H9 (cell line): ENCODE data around the gene B3GALT4. TPM values are rescaled to one million over a fixed set of nuclear protein-coding genes. Genes with fewer than 3 reads are reported as not detected.

Source experiments
- DNase-seq: peaks from one replicate; pipeline ENCODE4 v3.0.0-alpha.2; 2017
- H2AFZ ChIP-seq: one replicate; pipeline ENCODE4 v1.6.1; 2013; ENCODE audit warnings: mild to moderate bottlenecking, low read length, control low read depth, moderate library complexity
- H2AK5ac ChIP-seq: 2 replicates; pipeline ENCODE4 v1.6.1; 2013; ENCODE audit warnings: low read length, control low read depth, mixed read lengths; ENCODE audit not compliant: insufficient read length
- H2BK120ac ChIP-seq: one replicate; pipeline ENCODE4 v1.6.1; 2013; ENCODE audit warnings: low read depth, mild to moderate bottlenecking, low read length, control low read depth, inconsistent platforms; ENCODE audit not compliant: poor library complexity, severe bottlenecking
- H2BK12ac ChIP-seq: 2 replicates; pipeline ENCODE4 v1.6.1; 2013; ENCODE audit warnings: low read length, control low read depth, mixed read lengths, low read depth; ENCODE audit not compliant: insufficient read length
- H2BK15ac ChIP-seq: 2 replicates; pipeline ENCODE4 v1.6.1; 2013; ENCODE audit warnings: low read depth, low read length, control low read depth
- H2BK20ac ChIP-seq: one replicate; pipeline ENCODE4 v1.6.1; 2013; ENCODE audit warnings: low read depth, mild to moderate bottlenecking, low read length, control low read depth, inconsistent platforms; ENCODE audit not compliant: poor library complexity, severe bottlenecking
- H2BK5ac ChIP-seq: 2 replicates; pipeline ENCODE4 v1.6.1; 2013; ENCODE audit warnings: low read length, control low read depth, mixed read lengths; ENCODE audit not compliant: insufficient read length
- H3K14ac ChIP-seq: 2 replicates; pipeline ENCODE4 v1.6.1; 2013; ENCODE audit warnings: low read length, control low read depth; ENCODE audit not compliant: insufficient read depth
- H3K18ac ChIP-seq: 2 replicates; pipeline ENCODE4 v1.6.1; 2013; ENCODE audit warnings: low read depth, mild to moderate bottlenecking, mixed read lengths, low read length, control low read depth; ENCODE audit not compliant: insufficient read length
- H3K23ac ChIP-seq: 2 replicates; pipeline ENCODE4 v1.6.1; 2013; ENCODE audit warnings: low read length, control low read depth, mixed read lengths, low read depth; ENCODE audit not compliant: insufficient read length
- H3K23me2 ChIP-seq: 2 replicates; pipeline ENCODE4 v1.6.1; 2013; ENCODE audit warnings: low read depth, mild to moderate bottlenecking, mixed read lengths, low read length, control low read depth; ENCODE audit not compliant: insufficient read length, poor library complexity, severe bottlenecking
- H3K27ac ChIP-seq: 2 replicates; pipeline ENCODE4 v1.5.1; 2013; ENCODE audit warnings: low read length, control low read depth, mixed read lengths, low read depth; ENCODE audit not compliant: insufficient read length
- H3K27me3 ChIP-seq: 2 replicates; pipeline ENCODE4 v1.6.1; 2013; ENCODE audit warnings: low read length, control low read depth, inconsistent platforms; ENCODE audit not compliant: insufficient read depth
- H3K4ac ChIP-seq: 2 replicates; pipeline ENCODE4 v1.6.1; 2013; ENCODE audit warnings: low read depth, mild to moderate bottlenecking, control low read depth, inconsistent platforms, low read length, moderate library complexity
- H3K4me1 ChIP-seq: 2 replicates; pipeline ENCODE4 v1.6.1; 2013; ENCODE audit warnings: low read length, control low read depth, inconsistent platforms; ENCODE audit not compliant: insufficient read depth
- H3K4me2 ChIP-seq: 2 replicates; pipeline ENCODE4 v1.6.1; 2013; ENCODE audit warnings: low read length, control low read depth, mixed read lengths; ENCODE audit not compliant: insufficient read length, insufficient read depth
- H3K56ac ChIP-seq: 2 replicates; pipeline ENCODE4 v1.6.1; 2013; ENCODE audit warnings: low read depth, mild to moderate bottlenecking, mixed read lengths, low read length, control low read depth; ENCODE audit not compliant: insufficient read length
- H3K79me1 ChIP-seq: 2 replicates; pipeline ENCODE4 v1.6.1; 2013; ENCODE audit warnings: low read depth, mild to moderate bottlenecking, moderate library complexity, low read length, control low read depth, inconsistent platforms; ENCODE audit not compliant: insufficient read depth, poor library complexity, severe bottlenecking
- H3K79me2 ChIP-seq: 2 replicates; pipeline ENCODE4 v1.6.1; 2013; ENCODE audit warnings: low read length, control low read depth, inconsistent platforms; ENCODE audit not compliant: insufficient read depth
- H3K9ac ChIP-seq: 2 replicates; pipeline ENCODE4 v1.6.1; 2013; ENCODE audit warnings: low read length, control low read depth, mixed read lengths; ENCODE audit not compliant: insufficient read length; ENCODE audit errors: extremely low read depth
- H3K9me3 ChIP-seq: one replicate; pipeline ENCODE4 v1.6.1; 2013; ENCODE audit warnings: low read depth, low read length, inconsistent platforms; ENCODE audit not compliant: control insufficient read depth
- H3T11ph ChIP-seq: one replicate; pipeline ENCODE4 v1.6.1; 2013; ENCODE audit warnings: mild to moderate bottlenecking, low read length, control low read depth, inconsistent platforms
- H4K20me1 ChIP-seq: one replicate; pipeline ENCODE4 v1.6.1; 2013; ENCODE audit not compliant: control insufficient read depth, insufficient read length, insufficient read depth
- H4K5ac ChIP-seq: 2 replicates; pipeline ENCODE4 v1.6.1; 2013; ENCODE audit warnings: low read depth, mild to moderate bottlenecking, mixed read lengths, low read length, control low read depth; ENCODE audit not compliant: insufficient read length
- H4K8ac ChIP-seq: replicated peaks from 2 replicates; pipeline ENCODE4 v1.6.1; 2013; ENCODE audit warnings: low read length, control low read depth, mixed read lengths, low read depth; ENCODE audit not compliant: insufficient read length
- H4K91ac ChIP-seq: 2 replicates; pipeline ENCODE4 v1.6.1; 2013; ENCODE audit warnings: low read depth, mild to moderate bottlenecking, moderate library complexity, mixed read lengths, low read length, control low read depth; ENCODE audit not compliant: insufficient read length
- H3K27ac Mint-ChIP-seq, 3 experiments: 2 replicates in 2 of 3; 3 replicates in 1 of 3; pipeline ENCODE4 v1.8.0; 2020 to 2021; ENCODE audit warnings: mixed read lengths in 3 of 3, mild to moderate bottlenecking in 1 of 3, moderate library complexity in 1 of 3
- H3K27me3 Mint-ChIP-seq: 2 replicates; pipeline ENCODE4 v1.8.0; 2021; ENCODE audit warnings: low read depth, mild to moderate bottlenecking, moderate library complexity, mixed read lengths
- H3K36me3 Mint-ChIP-seq, 3 experiments: 2 replicates in 2 of 3; 3 replicates in 1 of 3; pipeline ENCODE4 v1.8.0; 2020 to 2021; ENCODE audit warnings: low read depth in 3 of 3, mixed read lengths in 3 of 3; ENCODE audit not compliant: insufficient read depth in 1 of 3
- H3K4me1 Mint-ChIP-seq, 2 experiments: 2 replicates each; pipeline ENCODE4 v1.8.0; 2020; ENCODE audit warnings: mixed read lengths in 2 of 2
- H3K4me3 Mint-ChIP-seq, 2 experiments: 2 replicates in 1 of 2; 3 replicates in 1 of 2; pipeline ENCODE4 v1.8.0; 2020 to 2021; ENCODE audit warnings: mild to moderate bottlenecking in 2 of 2, mixed read lengths in 2 of 2, moderate library complexity in 1 of 2
- H3K9me3 Mint-ChIP-seq, 2 experiments: 2 replicates in 1 of 2; 3 replicates in 1 of 2; pipeline ENCODE4 v1.8.0; 2020; ENCODE audit warnings: mild to moderate bottlenecking in 2 of 2, mixed read lengths in 2 of 2, moderate library complexity in 1 of 2
- CTCF ChIP-seq: fragments of 200-600 bp; sonication (generic); conservative IDR thresholded peaks from 3 replicates; pipeline ENCODE4 v1.8.0; 2021; ENCODE audit warnings: antibody characterized with exemption, mild to moderate bottlenecking
- WGBS: extraction: QIAGEN DNeasy Blood & Tissue Kit; methylation state at CpG from one replicate; pipeline ENCODE4 v1.1.7; 2013; ENCODE audit warnings: missing lambda C conversion rate, low lambda C conversion rate, mixed read lengths; ENCODE audit not compliant: insufficient read length; ENCODE audit errors: extremely low coverage; 5-methylcytosine and 5-hydroxymethylcytosine counted together
- total RNA-seq: library from RNA; stranded (reverse); gene quantifications from 2 replicates; pipeline ENCODE4 v1.2.1, GENCODE V29; 2021

Gene B3GALT4
- total RNA-seq, 1 experiment from 2014 or later, result 3.2 TPM

- H3K27ac Mint-ChIP-seq, result peak overlapping the region; percentile 96 to 99 (median 96); a peak in 6 of 7 replicates
- Histone ChIP-seq H3K9me3 (no peaks in the 10 kb centered on the region), H2BK15ac (no peak overlapping the region), H3K18ac (no peak overlapping the region), H2BK20ac (no peak overlapping the region), H4K20me1 (no peaks in the 10 kb centered on the region), H3K23ac (no peak overlapping the region), H3K9ac (no peak overlapping the region), H3K4me1 (no peaks in the 10 kb centered on the region), H3K4me2 (peak overlapping the region; percentile 90), H2BK120ac (no peak overlapping the region), H4K5ac (no peak overlapping the region), H3K14ac (no peak overlapping the region), H4K91ac (no peak overlapping the region), H3K27me3 (no peaks in the 10 kb centered on the region), H3K27ac (no peak overlapping the region), H2BK12ac (no peak overlapping the region), H4K8ac (no peak overlapping the region), H3K4ac (no peak overlapping the region), H2AFZ (no peak overlapping the region), H3K79me2 (peaks cover 3% of the 10 kb centered on the region; the same call in 1 of the 2 replicates), H3K56ac (no peak overlapping the region), H2BK5ac (no peak overlapping the region), H3T11ph (no peak overlapping the region), H2AK5ac (no peak overlapping the region), H3K23me2 (peaks cover 22% of the 10 kb centered on the region), H3K79me1 (no peaks in the 10 kb centered on the region)
- peak; percentile 91 for DNase-seq
- H3K36me3 Mint-ChIP-seq, result peaks cover 10 to 27% (median 25%) of the 10 kb centered on the region in 3 experiments
- WGBS, result no CpG with 5 or more reads among the region's 42 CpGs
- H3K4me1 Mint-ChIP-seq, result peaks cover 12 to 20% of the 10 kb centered on the region in 2 experiments
- no peaks in the 10 kb centered on the region for H3K27me3 Mint-ChIP-seq
- peak overlapping the region; percentile 98 to 100 for H3K4me3 Mint-ChIP-seq
- no peaks in the 10 kb centered on the region for H3K9me3 Mint-ChIP-seq
- no peak; the same call in 2 of the 3 replicates for TF ChIP-seq CTCF
These were observed 21.2 kb downstream of the B3GALT4 start for GRCh38 chr6:33297956-33298772.
